NB4 (cell line): ENCODE results near the gene KLKB1.
"Not testable (repeated sequence)": the region's sequence is repeated elsewhere in the genome, so short reads cannot be mapped to it uniquely, and the experiment has no call there.

Source experiments
- DNase-seq: peaks from one replicate; pipeline ENCODE4 v3.0.0; 2010; ENCODE audit warnings: low read depth
- H3K4me3 ChIP-seq: one replicate; pipeline ENCODE4 v1.5.1; 2011; ENCODE audit warnings: mild to moderate bottlenecking, low read depth, low read length, moderate library complexity
- CTCF ChIP-seq: IDR thresholded peaks from one replicate; pipeline ENCODE4 v1.5.1; 2012; ENCODE audit warnings: low read depth, low read length
- MAX ChIP-seq: IDR thresholded peaks from 2 replicates; pipeline ENCODE4 v1.6.1; 2011; ENCODE audit warnings: low read depth, low read length
- MYC ChIP-seq: IDR thresholded peaks from 2 replicates; pipeline ENCODE4 v1.6.1; 2011; ENCODE audit warnings: low read depth, low read length
- POLR2A ChIP-seq: IDR thresholded peaks from 2 replicates; pipeline ENCODE4 v1.6.1; 2011; ENCODE audit warnings: mild to moderate bottlenecking; ENCODE audit not compliant: insufficient read length; ENCODE audit errors: extremely low read depth

KLKB1 gene

GRCh38 chr4:186264660-186265059, 37.4 kb downstream of the KLKB1 start:
- no peak for TF ChIP-seq MAX
- peak; percentile 7 for DNase-seq
- no peak overlapping the region for H3K4me3 ChIP-seq

GRCh38 chr4:186265250-186265649, 37.9 kb downstream of the KLKB1 start:
- H3K4me3 ChIP-seq, result not testable (repeated sequence)

GRCh38 chr4:186265683-186266652, 38.7 kb downstream of the KLKB1 start, which contains the start of gene F11:
Gene F11 (plus strand): TSS chr4:186266189. CDS start chr4:186267137, 948 bp downstream.
- DNase-seq, result no peak
- TF ChIP-seq CTCF (no peak), MAX (no peak), MYC (no peak), POLR2A (no peak)
- H3K4me3 ChIP-seq, result no peak within 1 kb of the TSS

More at GRCh38 chr4:186265250-186265649, 37.9 kb downstream of the KLKB1 start:
- not testable (repeated sequence) for DNase-seq

- TF ChIP-seq MYC (no peak), MAX (no peak), CTCF (no peak), POLR2A (no peak)
- no peak overlapping the region for H3K4me3 ChIP-seq
- DNase-seq, result no peak
Observed at GRCh38 chr4:186266729-186267456, 39.6 kb downstream of the KLKB1 start.

- TF ChIP-seq POLR2A (no peak), CTCF (no peak), MYC (no peak), MAX (no peak)
- DNase-seq, result no peak
- H3K4me3 ChIP-seq, result no peak overlapping the region
Observed at GRCh38 chr4:186271081-186271678, 43.9 kb downstream of the KLKB1 start.

- TF ChIP-seq MYC, result no peak
- TF ChIP-seq MAX, result no peak
- TF ChIP-seq POLR2A, result no peak
- no peak for TF ChIP-seq CTCF
- peak; percentile 2 for DNase-seq
- H3K4me3 ChIP-seq, result no peak overlapping the region
Observed at GRCh38 chr4:186272699-186273391, 45.5 kb downstream of the KLKB1 start.

GRCh38 chr4:186273392-186273789, 46.1 kb downstream of the KLKB1 start:
- H3K4me3 ChIP-seq, DNase-seq: not testable (repeated sequence)
